Measurements from ENCODE around the gene TYRO3.

DNA sequence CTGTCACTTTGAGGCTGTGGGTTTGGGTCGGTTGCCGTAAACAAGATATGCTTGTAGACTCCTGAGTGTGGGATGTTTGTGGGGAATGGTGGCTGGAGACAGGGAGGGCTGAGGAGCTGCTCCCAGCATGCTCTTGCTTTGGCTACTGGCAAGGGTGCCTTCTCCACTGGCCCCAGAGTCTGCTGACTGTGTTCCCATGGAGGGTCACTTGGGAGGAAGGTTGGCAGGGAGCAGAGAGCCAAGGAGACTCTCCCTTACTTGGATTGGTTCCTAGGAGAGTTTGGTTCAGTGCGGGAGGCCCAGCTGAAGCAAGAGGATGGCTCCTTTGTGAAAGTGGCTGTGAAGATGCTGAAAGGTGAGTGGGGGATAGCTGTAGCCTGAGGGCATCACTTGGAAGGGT lies 11.8 kb downstream of the TYRO3 start:
- TF ChIP-seq EP300 (IDR thresholded peaks at IDR 0.05), result no peak
- TF ChIP-seq, protein P1, sequence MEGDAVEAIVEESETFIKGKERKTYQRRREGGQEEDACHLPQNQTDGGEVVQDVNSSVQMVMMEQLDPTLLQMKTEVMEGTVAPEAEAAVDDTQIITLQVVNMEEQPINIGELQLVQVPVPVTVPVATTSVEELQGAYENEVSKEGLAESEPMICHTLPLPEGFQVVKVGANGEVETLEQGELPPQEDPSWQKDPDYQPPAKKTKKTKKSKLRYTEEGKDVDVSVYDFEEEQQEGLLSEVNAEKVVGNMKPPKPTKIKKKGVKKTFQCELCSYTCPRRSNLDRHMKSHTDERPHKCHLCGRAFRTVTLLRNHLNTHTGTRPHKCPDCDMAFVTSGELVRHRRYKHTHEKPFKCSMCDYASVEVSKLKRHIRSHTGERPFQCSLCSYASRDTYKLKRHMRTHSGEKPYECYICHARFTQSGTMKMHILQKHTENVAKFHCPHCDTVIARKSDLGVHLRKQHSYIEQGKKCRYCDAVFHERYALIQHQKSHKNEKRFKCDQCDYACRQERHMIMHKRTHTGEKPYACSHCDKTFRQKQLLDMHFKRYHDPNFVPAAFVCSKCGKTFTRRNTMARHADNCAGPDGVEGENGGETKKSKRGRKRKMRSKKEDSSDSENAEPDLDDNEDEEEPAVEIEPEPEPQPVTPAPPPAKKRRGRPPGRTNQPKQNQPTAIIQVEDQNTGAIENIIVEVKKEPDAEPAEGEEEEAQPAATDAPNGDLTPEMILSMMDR (IDR thresholded peaks at IDR 0.05), result no peak
- TF ChIP-seq POLR2AphosphoS5 (IDR thresholded peaks at IDR 0.05), result no peak
- no peak for TF ChIP-seq POLR2A (IDR thresholded peaks at IDR 0.05)
